Measurements from ENCODE around the gene GCA. TPM values are rescaled to one million over a fixed set of nuclear protein-coding genes. Genes with fewer than 3 reads are reported as not detected.

The GCA gene
- total and polyA plus RNA-seq, 2 of the 13 experiments (the other 11 are each of a cell fraction or from before 2014, with no cell fraction given), result 42.0 to 48.3 TPM

DNA sequence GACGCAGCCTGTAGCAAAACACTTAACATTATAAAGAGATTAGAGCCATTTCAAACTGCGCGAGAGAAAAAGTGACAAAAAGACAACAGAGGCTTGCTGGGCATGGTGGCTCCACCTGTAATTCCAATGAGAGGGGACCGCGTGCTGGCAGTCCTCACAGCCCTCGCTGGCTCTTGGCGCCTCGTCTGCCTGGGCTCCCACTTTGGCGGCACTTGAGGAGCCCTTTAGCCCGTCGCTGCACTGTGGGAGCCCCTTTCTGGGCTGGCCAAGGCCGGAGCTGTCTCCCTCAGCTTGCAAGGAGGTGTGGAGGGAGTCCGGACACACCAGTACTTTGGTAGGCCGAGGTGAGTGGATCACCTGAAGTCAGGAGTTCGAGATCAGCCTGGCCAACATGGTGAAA is 16.1 kb upstream of the GCA start (continued):
- no peak for TF ChIP-seq HMGA1 (CRISPR knock-in tag; conservative IDR thresholded peaks at IDR 0.05)

DNA sequence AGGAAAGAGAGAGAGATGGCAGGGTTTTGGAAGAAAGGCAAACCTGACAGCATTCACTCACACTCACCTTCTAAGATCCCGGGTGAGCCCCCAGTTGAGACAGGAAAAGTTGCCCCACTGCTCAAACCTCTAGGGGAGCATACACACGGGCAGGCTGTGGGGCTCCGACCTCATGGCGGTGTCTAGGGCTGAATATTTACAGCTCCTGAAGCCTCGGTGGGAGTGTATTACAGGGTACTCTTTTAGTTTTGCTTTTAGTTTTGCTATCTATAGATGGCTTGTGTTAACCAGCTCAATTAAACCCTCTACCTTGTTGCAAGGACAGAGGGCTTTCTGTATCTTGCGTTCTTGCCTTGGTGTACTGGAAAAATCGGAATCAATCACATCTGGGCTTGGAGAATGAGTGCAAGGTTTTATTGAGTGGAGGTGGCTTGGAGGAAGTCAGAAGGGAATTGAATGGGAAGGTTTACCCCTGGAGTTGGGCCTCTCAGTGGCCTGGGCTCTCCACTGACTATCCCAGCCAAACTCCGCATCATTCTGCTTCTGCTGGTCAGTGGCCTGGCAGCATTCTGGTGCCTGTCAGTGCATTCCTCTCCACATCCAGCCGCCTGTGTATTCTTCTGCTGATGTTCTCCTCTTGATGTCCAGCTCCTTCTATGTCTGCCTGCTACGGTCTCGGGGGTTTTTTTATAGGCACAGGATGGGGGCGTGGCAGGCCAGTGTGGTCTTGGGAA is 15.3 kb upstream of the GCA start:
- BruUV-seq (replicated peaks), result no TSS peak
- no peak overlapping the region for H3K9ac ChIP-seq (ENCODE audit: insufficient read depth, low read depth, low read length)
- peaks cover 7% of the 10 kb centered on the region; the same call in 1 of the 2 replicates for H3K9me3 ChIP-seq (ENCODE audit: low read length)
- no peaks in the 10 kb centered on the region for H3K79me2 ChIP-seq (ENCODE audit: insufficient read depth, low read length)
- H3K4me1 ChIP-seq (ENCODE audit: insufficient read depth, low read length), result no peaks in the 10 kb centered on the region; the same call in 1 of the 2 replicates
- no peak for FAIRE-seq
- no peak for DNase-seq (ENCODE audit: low spot score)
- no peaks in the 10 kb centered on the region; a peak in 1 of 5 replicates for H3K27me3 ChIP-seq (ENCODE audit: control insufficient read depth in 1 of 2, insufficient read depth in 2 of 2, low read length in 2 of 2)
- POLR2A ChIA-PET, result interaction anchor here (1.1 kb wide), 1 partner anchor 10 kb away, joined by 3 read pairs; the partner anchor contains the start of gene IFIH1
- H3K36me3 ChIP-seq (replicated peaks in 1 of 2; ENCODE audit: control insufficient read depth in 1 of 2, insufficient read depth in 2 of 2, low read length in 2 of 2), result no peaks in the 10 kb centered on the region
- peak overlapping the region; percentile 22 for H2AFZ ChIP-seq (ENCODE audit: low read length)
- no peak overlapping the region for H3K27ac ChIP-seq (ENCODE audit: extremely low read length, insufficient read depth, low read length)
- intact Hi-C loops (cut with micrococcal nuclease; ENCODE audit: unreplicated experiment) (no loop called here), in situ Hi-C loops (cut with HindIII; ENCODE audit: extremely low pct_ligation_motif_present, low pct_unique_long_range_greater_than_20kb) (no loop called here)
- H4K20me1 ChIP-seq (ENCODE audit: insufficient read depth, low read length), result no peaks in the 10 kb centered on the region
- peak overlapping the region in 1 of 3 experiments; percentile 47; a peak in 2 of 6 replicates for H3K4me3 ChIP-seq (replicated peaks in 1 of 3; ENCODE audit: insufficient read depth in 1 of 3, low read depth in 2 of 3, low read length in 3 of 3)
- peak overlapping the region; percentile 61 for H3K4me2 ChIP-seq (ENCODE audit: low read depth, low read length)
- peak; percentile 78 for ATAC-seq
- TF ChIP-seq, protein P1, sequence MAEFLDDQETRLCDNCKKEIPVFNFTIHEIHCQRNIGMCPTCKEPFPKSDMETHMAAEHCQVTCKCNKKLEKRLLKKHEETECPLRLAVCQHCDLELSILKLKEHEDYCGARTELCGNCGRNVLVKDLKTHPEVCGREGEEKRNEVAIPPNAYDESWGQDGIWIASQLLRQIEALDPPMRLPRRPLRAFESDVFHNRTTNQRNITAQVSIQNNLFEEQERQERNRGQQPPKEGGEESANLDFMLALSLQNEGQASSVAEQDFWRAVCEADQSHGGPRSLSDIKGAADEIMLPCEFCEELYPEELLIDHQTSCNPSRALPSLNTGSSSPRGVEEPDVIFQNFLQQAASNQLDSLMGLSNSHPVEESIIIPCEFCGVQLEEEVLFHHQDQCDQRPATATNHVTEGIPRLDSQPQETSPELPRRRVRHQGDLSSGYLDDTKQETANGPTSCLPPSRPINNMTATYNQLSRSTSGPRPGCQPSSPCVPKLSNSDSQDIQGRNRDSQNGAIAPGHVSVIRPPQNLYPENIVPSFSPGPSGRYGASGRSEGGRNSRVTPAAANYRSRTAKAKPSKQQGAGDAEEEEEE (CRISPR knock-in tag; IDR thresholded peaks at IDR 0.05; ENCODE audit: borderline replicate concordance), result no peak
- TF ChIP-seq ZNF501 (CRISPR knock-in tag; IDR thresholded peaks at IDR 0.05), result peak; percentile 66; the same call in 1 of the 2 replicates
- 37% methylated on average over 12 of the region's 12 CpGs for WGBS (ENCODE audit: low lambda C conversion rate)
- CTCF ChIA-PET (ENCODE audit: low intra/inter-chr PET ratio, low total read pairs), result no interaction called here
